A673 (cell line): ENCODE measurements around the gene SAMD11. TPM values are rescaled to one million over a fixed set of nuclear protein-coding genes. Genes with fewer than 3 reads are reported as not detected.
"Not testable (repeated sequence)": the region's sequence is repeated elsewhere in the genome, so short reads cannot be mapped to it uniquely, and the experiment has no call there.

Source experiments
- Bru-seq: library from RNA; stranded (reverse); fragments of 400-500 nt; gene quantifications from one replicate; lab custom pipeline; 2021; lab: Mats Ljungman, UMichigan
- BruChase-seq, 2 experiments: library from RNA; stranded (reverse); fragments of 400-500 nt; gene quantifications; one replicate each; lab custom pipeline; 2021; lab: Mats Ljungman, UMichigan
- BruUV-seq: library from RNA; stranded (reverse); fragments of 400-500 nt; replicated peaks from 2 replicates; lab custom pipeline; 2021; lab: Mats Ljungman, UMichigan
- CTCF ChIA-PET: fragments of 300-600 bp; sonication (Branson Sonifier 250); formaldehyde crosslinking; loops from one replicate; lab custom pipeline; 2022; ENCODE audit warnings: antibody characterized with exemption; lab: Charles Lee
- POLR2A ChIA-PET: fragments of 300-600 bp; sonication (Branson Sonifier 250); formaldehyde crosslinking; loops from one replicate; lab custom pipeline; 2022; ENCODE audit warnings: antibody characterized with exemption; ENCODE audit not compliant: low non-redundant PET; lab: Charles Lee
- DNase-seq: peaks from one replicate; pipeline ENCODE4 v3.0.0-alpha.2; 2015; ENCODE audit warnings: low spot score
- H3K27ac ChIP-seq: fragments of 200-600 bp; sonication (generic); 2 replicates; pipeline ENCODE4 v1.5.1; 2016; ENCODE audit warnings: mixed run types, low read depth, mild to moderate bottlenecking, mixed read lengths, antibody characterized with exemption, low read length; ENCODE audit not compliant: poor library complexity, severe bottlenecking
- H3K27me3 ChIP-seq: fragments of 200-600 bp; sonication (generic); replicated peaks from 2 replicates; pipeline ENCODE4 v1.6.1; 2017; ENCODE audit warnings: mixed run types, low read depth, mild to moderate bottlenecking, mixed read lengths, antibody characterized with exemption, low read length; ENCODE audit not compliant: insufficient read depth, poor library complexity
- H3K36me3 ChIP-seq: fragments of 200-600 bp; sonication (generic); 2 replicates; pipeline ENCODE4 v1.6.1; 2016; ENCODE audit warnings: mixed run types, mild to moderate bottlenecking, mixed read lengths, antibody characterized with exemption, low read length; ENCODE audit not compliant: insufficient read depth, poor library complexity, severe bottlenecking
- H3K4me1 ChIP-seq: fragments of 200-600 bp; sonication (generic); 2 replicates; pipeline ENCODE4 v1.6.1; 2017; ENCODE audit warnings: mixed run types, mild to moderate bottlenecking, mixed read lengths, antibody characterized with exemption, low read length; ENCODE audit not compliant: insufficient read depth, poor library complexity, severe bottlenecking
- H3K4me3 ChIP-seq: fragments of 200-600 bp; sonication (generic); 2 replicates; pipeline ENCODE4 v1.5.1; 2016; ENCODE audit warnings: low read depth, mixed run types, mild to moderate bottlenecking, mixed read lengths, low read length; ENCODE audit not compliant: poor library complexity, severe bottlenecking
- H3K9me3 ChIP-seq: fragments of 200-600 bp; sonication (generic); 2 replicates; pipeline ENCODE4 v1.6.1; 2016; ENCODE audit warnings: mixed run types, low read depth, mild to moderate bottlenecking, mixed read lengths, antibody characterized with exemption, low read length; ENCODE audit not compliant: poor library complexity, severe bottlenecking
- CTCF ChIP-seq: fragments of 300-800, 200-600 bp; sonication (generic); conservative IDR thresholded peaks from 2 replicates; pipeline ENCODE4 v1.5.1; 2017; ENCODE audit warnings: low read depth, mild to moderate bottlenecking, antibody characterized with exemption, low read length, moderate library complexity, mixed read lengths
- EZH2 ChIP-seq: fragments of 200-600 bp; sonication (generic); IDR thresholded peaks from 2 replicates; pipeline ENCODE4 v1.6.1; 2017; ENCODE audit warnings: borderline replicate concordance, low read depth, mild to moderate bottlenecking, mixed read lengths, antibody characterized with exemption, low read length; ENCODE audit not compliant: poor library complexity, severe bottlenecking
- intact Hi-C: fragments of 100-400 bp; cut with micrococcal nuclease; formaldehyde crosslinking; loops from one replicate; pipeline ENCODE4 v1.10.0; 2022; ENCODE audit not compliant: unreplicated experiment
- long read RNA-seq: library from polyadenylated mRNA; stranded (forward); transcript quantifications from one replicate; pipeline ENCODE4 v2.0.0, GENCODE V29; 2022
- total RNA-seq: library from RNA; stranded (reverse); gene quantifications from 2 replicates; pipeline ENCODE4 v1.2.3, GENCODE V29; 2021

The SAMD11 gene, protein sequence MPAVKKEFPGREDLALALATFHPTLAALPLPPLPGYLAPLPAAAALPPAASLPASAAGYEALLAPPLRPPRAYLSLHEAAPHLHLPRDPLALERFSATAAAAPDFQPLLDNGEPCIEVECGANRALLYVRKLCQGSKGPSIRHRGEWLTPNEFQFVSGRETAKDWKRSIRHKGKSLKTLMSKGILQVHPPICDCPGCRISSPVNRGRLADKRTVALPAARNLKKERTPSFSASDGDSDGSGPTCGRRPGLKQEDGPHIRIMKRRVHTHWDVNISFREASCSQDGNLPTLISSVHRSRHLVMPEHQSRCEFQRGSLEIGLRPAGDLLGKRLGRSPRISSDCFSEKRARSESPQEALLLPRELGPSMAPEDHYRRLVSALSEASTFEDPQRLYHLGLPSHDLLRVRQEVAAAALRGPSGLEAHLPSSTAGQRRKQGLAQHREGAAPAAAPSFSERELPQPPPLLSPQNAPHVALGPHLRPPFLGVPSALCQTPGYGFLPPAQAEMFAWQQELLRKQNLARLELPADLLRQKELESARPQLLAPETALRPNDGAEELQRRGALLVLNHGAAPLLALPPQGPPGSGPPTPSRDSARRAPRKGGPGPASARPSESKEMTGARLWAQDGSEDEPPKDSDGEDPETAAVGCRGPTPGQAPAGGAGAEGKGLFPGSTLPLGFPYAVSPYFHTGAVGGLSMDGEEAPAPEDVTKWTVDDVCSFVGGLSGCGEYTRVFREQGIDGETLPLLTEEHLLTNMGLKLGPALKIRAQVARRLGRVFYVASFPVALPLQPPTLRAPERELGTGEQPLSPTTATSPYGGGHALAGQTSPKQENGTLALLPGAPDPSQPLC
- total RNA-seq: 24.1 and 28.4 TPM in 2 replicates
- percentile 36 among the genes with signal in this experiment for Bru-seq, nascent RNA
- percentile 45 among the genes with signal in this experiment for BruChase-seq, experiment 1, labeled RNA remaining after a 2-hour chase
- percentile 47 among the genes with signal in this experiment for BruChase-seq, experiment 2, labeled RNA remaining after a 6-hour chase
- long read RNA-seq, partial matches to known transcripts: 9 of 37 reads
- long read RNA-seq, other reads (novel, unspliced or antisense): 26 of 37 reads

- peak; percentile 95 for DNase-seq
- no peaks in the 10 kb centered on the region for H3K27me3 ChIP-seq
- H3K4me1 ChIP-seq: peaks cover 34% of the 10 kb centered on the region
- peak within 1 kb of the TSS; percentile 88 for H3K4me3 ChIP-seq
- intact Hi-C loops: no loop called here
- no TSS peak for BruUV-seq
- H3K36me3 ChIP-seq: no peaks in the 10 kb centered on the region
- H3K27ac ChIP-seq: peak within 1 kb of the TSS; percentile 85
- no peaks in the 10 kb centered on the region for H3K9me3 ChIP-seq
- POLR2A ChIA-PET: no interaction called here
- TF ChIP-seq EZH2: no peak
- TF ChIP-seq CTCF: no peak
- CTCF ChIA-PET: no interaction called here
These were observed at the start of gene SAMD11 for GRCh38 chr1:923131-923990. TSS of gene SAMD11 (plus strand) at chr1:923923. CDS start at chr1:924432, 509 bp downstream.

DNA sequence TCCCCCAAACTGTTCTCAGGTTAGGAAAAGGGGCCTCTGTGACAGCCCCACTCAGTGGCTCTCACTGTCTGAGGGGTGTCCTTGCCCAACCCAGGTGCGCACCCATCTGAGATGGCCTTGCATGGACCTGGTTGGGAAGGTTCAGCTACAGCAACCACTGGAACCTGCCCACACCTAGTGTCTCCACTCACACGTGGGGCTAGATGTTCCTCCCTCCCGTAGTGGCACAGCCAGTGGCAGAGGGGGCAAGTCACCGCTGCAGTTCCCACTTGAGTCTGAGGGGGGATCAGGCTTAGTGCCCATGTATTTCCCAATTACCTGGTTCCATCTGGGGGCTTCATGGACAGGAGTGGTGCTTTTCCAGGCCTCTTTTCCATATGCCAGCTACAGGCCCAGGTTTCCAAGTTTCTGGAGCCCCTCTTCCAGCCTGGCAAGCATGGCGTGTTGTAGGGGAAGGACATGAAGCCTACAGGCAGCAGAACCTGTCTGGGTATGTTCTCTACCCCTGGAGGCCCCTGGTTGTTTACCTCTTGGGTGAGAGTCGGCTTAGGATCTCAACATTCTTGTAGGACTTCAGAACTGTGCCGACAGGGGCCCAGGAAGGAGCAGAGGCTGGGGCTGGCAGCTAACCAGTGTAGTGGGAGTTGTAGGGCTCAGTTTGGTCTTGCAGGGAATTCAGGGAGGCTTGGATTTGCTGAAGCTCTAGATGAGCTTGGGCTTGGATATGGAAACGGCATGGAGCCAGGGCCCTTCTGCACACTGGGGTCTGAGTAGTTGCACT, 47.1 kb upstream of the SAMD11 start:
- DNase-seq, BruUV-seq, H3K4me1 ChIP-seq, CTCF ChIA-PET, H3K4me3 ChIP-seq, H3K27me3 ChIP-seq, intact Hi-C loops, H3K36me3 ChIP-seq, H3K9me3 ChIP-seq, H3K27ac ChIP-seq: not testable (repeated sequence)
- POLR2A ChIA-PET: interaction anchor here (0.5 kb wide), 1 partner anchor 1664 kb away, joined by 3 read pairs; no protein-coding TSS in a partner anchor

DNA sequence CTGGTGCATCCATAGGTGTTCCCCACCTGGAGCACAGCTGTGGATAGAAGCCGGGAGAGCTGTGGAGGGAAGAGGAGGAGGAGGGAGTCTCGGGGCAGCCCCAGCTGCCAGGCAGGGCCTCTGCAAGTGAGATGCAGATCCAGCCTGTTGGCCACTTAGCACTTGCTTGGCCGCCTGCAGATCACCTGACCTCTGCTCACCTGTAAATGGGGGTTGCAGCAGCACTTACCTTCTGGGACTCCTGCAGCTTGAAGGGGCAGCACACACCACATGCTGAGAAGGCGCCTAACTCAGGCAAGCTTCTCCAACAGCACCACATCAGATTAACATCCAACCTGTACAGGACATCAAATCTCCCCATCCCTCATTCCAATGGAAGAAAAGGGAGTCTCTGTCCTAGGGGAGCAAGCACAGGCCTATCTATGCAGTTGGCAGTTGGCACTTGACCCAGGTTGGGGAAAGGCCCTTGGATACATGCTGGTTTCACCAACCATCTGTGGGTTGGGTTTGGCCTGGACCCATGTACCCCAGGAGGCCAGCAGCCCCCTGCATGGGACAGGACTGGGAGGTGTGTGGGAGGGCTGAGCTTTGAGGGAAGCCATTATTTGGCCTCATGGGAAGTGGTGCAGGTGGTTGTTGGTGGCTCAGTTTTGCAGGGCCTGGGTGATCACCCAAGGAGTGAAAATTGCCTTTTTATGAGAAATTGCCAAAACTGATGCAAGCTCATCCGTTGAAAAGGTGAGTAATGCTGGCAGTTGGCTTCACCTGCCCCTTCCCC, 46.3 kb upstream of the SAMD11 start:
- CTCF ChIA-PET, H3K9me3 ChIP-seq, H3K4me1 ChIP-seq, H3K36me3 ChIP-seq, DNase-seq, BruUV-seq, H3K4me3 ChIP-seq, intact Hi-C loops, H3K27me3 ChIP-seq, POLR2A ChIA-PET, H3K27ac ChIP-seq: not testable (repeated sequence)

DNA sequence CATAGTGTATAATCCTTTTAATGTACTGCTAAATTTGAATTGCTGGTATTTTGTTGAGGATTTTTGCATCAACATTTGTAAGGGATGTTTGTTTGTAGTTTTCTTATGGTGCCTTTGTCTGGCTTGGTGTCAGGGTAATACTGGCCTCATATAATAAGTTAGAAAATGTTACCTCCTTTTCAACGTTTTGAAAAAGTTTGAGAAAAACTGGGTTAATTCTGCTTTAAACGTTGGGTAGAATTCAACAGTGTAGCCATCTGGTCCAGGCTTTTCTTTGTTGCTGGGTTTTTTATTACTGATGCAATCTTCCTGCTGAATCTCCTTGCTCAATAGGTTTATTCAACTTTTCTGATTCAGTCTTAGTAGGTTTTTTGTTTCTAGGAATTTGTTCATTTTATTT, 43.2 kb upstream of the SAMD11 start:
- POLR2A ChIA-PET, H3K27ac ChIP-seq, CTCF ChIA-PET, H3K9me3 ChIP-seq, H3K36me3 ChIP-seq, DNase-seq, intact Hi-C loops, H3K27me3 ChIP-seq, BruUV-seq, H3K4me1 ChIP-seq, H3K4me3 ChIP-seq: not testable (repeated sequence)

GRCh38 chr1:880915-881314, 42.8 kb upstream of the SAMD11 start:
- H3K27me3 ChIP-seq, H3K4me1 ChIP-seq, H3K27ac ChIP-seq, POLR2A ChIA-PET, BruUV-seq, H3K36me3 ChIP-seq, intact Hi-C loops, DNase-seq, CTCF ChIA-PET, H3K9me3 ChIP-seq, H3K4me3 ChIP-seq: not testable (repeated sequence)
